OCI-LY7 (cell line): Measurements from ENCODE around the gene PRRX2. TPM values are rescaled to one million over a fixed set of nuclear protein-coding genes. Genes with fewer than 3 reads are reported as not detected.

Experiments
- BruUV-seq: library from RNA; stranded (reverse); fragments of 400-500 nt; replicated peaks from 2 replicates; lab custom pipeline; 2021; lab: Mats Ljungman, UMichigan
- CTCF ChIA-PET: fragments of 300-600 bp; sonication (Branson Sonifier 250); formaldehyde crosslinking; loops from one replicate; lab custom pipeline; 2022; ENCODE audit warnings: antibody characterized with exemption; ENCODE audit not compliant: unreplicated experiment; lab: Charles Lee
- POLR2A ChIA-PET: fragments of 300-600 bp; sonication (Branson Sonifier 250); formaldehyde crosslinking; loops from one replicate; lab custom pipeline; 2022; ENCODE audit warnings: antibody characterized with exemption; lab: Charles Lee
- DNase-seq: peaks from one replicate; pipeline ENCODE4 v3.0.0-alpha.2; 2015; ENCODE audit warnings: low spot score
- H2AFZ ChIP-seq: fragments of 200-600 bp; sonication (generic), shearing (Covaris generic); 2 replicates; pipeline ENCODE4 v1.6.1; 2014; ENCODE audit warnings: mild to moderate bottlenecking, antibody characterized with exemption, low read length, moderate library complexity
- H3K27ac ChIP-seq: fragments of 200-600 bp; sonication (generic); 2 replicates; pipeline ENCODE4 v1.5.1; 2014; ENCODE audit warnings: mixed run types, low read depth, mild to moderate bottlenecking, moderate library complexity, low read length, inconsistent platforms; ENCODE audit not compliant: poor library complexity, severe bottlenecking
- H3K36me3 ChIP-seq: fragments of 200-600 bp; sonication (generic); 2 replicates; pipeline ENCODE4 v1.6.1; 2014; ENCODE audit warnings: mild to moderate bottlenecking, antibody characterized with exemption, low read length, moderate library complexity, mixed read lengths; ENCODE audit not compliant: insufficient read depth
- H3K4me1 ChIP-seq: fragments of 200-600 bp; sonication (generic); 2 replicates; pipeline ENCODE4 v1.5.1; 2014; ENCODE audit warnings: mild to moderate bottlenecking, low read length; ENCODE audit not compliant: insufficient read depth, poor library complexity, severe bottlenecking
- H3K4me2 ChIP-seq: fragments of 200-600 bp; sonication (generic); 2 replicates; pipeline ENCODE4 v1.6.1; 2014; ENCODE audit warnings: mild to moderate bottlenecking, low read length
- H3K4me3 ChIP-seq: fragments of 200-600 bp; sonication (generic); 2 replicates; pipeline ENCODE4 v1.5.1; 2014; ENCODE audit warnings: mild to moderate bottlenecking, low read depth, low read length; ENCODE audit not compliant: poor library complexity, severe bottlenecking
- H3K79me2 ChIP-seq: fragments of 200-600 bp; sonication (generic); 2 replicates; pipeline ENCODE4 v1.6.1; 2016; ENCODE audit warnings: low read depth, mild to moderate bottlenecking, low read length, moderate library complexity, mixed read lengths; ENCODE audit not compliant: insufficient read depth
- H3K9me2 ChIP-seq: fragments of 200-600 bp; sonication (generic); 2 replicates; pipeline ENCODE4 v1.6.1; 2016; ENCODE audit warnings: mild to moderate bottlenecking, low read length, mixed read lengths; ENCODE audit not compliant: insufficient read depth
- H3K9me3 ChIP-seq: fragments of 200-600 bp; sonication (generic); 2 replicates; pipeline ENCODE4 v1.6.1; 2014; ENCODE audit warnings: mild to moderate bottlenecking, mixed run types, low read length, mixed read lengths
- H4K20me1 ChIP-seq: fragments of 200-600 bp; sonication (generic); 2 replicates; pipeline ENCODE4 v1.6.1; 2014; ENCODE audit warnings: mild to moderate bottlenecking, antibody characterized with exemption, low read length, moderate library complexity, mixed read lengths; ENCODE audit not compliant: insufficient read depth
- EZH2phosphoT487 ChIP-seq: fragments of 200-600 bp; sonication (generic); IDR thresholded peaks from 2 replicates; pipeline ENCODE4 v1.6.1; 2018; ENCODE audit warnings: low read depth, borderline replicate concordance, mild to moderate bottlenecking, mixed run types, antibody characterized with exemption, low read length, moderate library complexity, mixed read lengths
- intact Hi-C: fragments of 100-400 bp; cut with micrococcal nuclease; formaldehyde crosslinking; loops from one replicate; pipeline ENCODE4 v1.10.0; 2022; ENCODE audit not compliant: unreplicated experiment
- total RNA-seq, 2 experiments: library from RNA; depleted of rRNA in 1 of 2; stranded (reverse); fragments of >200 nt in 1 of 2; shearing (Covaris generic) in 1 of 2; gene quantifications; 2 replicates each; pipeline ENCODE4 v1.2.3, GENCODE V29; 2014 to 2022
- TF ChIP-seq, protein P1 (sequence below): fragments of 200-600 bp; sonication (generic); conservative IDR thresholded peaks from 2 replicates; pipeline ENCODE4 v1.5.1; 2014; ENCODE audit warnings: mild to moderate bottlenecking, antibody characterized with exemption, low read length, moderate library complexity, mixed read lengths

The PRRX2 gene
- total RNA-seq, 2 experiments from 2014 or later: not detected

DNA sequence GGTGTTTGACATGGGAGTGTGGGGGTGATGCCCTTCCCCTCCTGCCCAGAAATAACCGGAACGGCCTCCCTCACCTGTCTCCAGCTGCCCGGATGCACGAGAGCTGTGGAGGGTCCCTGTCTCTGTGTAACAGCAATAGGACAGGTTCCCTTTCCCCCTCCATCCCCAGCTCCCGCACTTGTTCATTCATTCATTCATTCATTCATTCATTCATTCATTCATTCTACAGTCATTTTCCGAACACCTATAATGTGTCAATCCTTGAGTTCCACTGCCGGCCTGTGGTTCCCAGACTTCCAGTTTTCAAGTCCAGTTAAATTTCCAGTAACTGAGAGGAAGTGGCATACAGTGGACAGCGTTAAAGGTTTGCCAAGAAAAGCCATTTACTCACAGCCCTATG, 7.3 kb downstream of the PRRX2 start:
- ChIA-PET POLR2A (no interaction called here), CTCF (no interaction called here)
- no TSS peak for BruUV-seq

DNA sequence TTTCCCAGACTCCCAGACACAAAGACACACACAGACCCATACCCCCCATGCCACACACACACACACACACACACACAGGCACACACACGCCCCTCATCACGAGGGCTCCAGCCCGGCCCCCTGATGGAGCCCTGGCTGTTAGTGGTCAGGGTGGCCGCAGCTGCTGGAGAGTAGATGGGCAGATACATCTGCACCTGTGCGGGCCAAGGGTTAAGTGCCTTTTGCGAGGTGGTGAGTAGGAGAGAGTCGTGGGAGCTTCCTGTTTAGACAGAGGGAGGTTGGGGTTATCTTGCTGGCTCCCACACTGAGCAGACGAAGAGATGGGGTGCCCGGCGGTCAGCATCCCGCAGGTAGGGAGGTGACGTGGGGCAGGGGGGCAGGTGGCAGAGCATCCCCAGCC, 8.2 kb downstream of the PRRX2 start:
- Histone ChIP-seq H3K4me2 (no peak overlapping the region), H3K9me3 (no peaks in the 10 kb centered on the region), H3K27ac (no peak overlapping the region), H3K4me3 (no peak overlapping the region), H3K79me2 (no peaks in the 10 kb centered on the region), H2AFZ (no peak overlapping the region), H4K20me1 (no peaks in the 10 kb centered on the region), H3K9me2 (no peaks in the 10 kb centered on the region), H3K36me3 (no peaks in the 10 kb centered on the region), H3K4me1 (no peaks in the 10 kb centered on the region)
- no peak for DNase-seq
- CTCF ChIA-PET: no interaction called here
- TF ChIP-seq EZH2phosphoT487: no peak
- TF ChIP-seq, protein P1, sequence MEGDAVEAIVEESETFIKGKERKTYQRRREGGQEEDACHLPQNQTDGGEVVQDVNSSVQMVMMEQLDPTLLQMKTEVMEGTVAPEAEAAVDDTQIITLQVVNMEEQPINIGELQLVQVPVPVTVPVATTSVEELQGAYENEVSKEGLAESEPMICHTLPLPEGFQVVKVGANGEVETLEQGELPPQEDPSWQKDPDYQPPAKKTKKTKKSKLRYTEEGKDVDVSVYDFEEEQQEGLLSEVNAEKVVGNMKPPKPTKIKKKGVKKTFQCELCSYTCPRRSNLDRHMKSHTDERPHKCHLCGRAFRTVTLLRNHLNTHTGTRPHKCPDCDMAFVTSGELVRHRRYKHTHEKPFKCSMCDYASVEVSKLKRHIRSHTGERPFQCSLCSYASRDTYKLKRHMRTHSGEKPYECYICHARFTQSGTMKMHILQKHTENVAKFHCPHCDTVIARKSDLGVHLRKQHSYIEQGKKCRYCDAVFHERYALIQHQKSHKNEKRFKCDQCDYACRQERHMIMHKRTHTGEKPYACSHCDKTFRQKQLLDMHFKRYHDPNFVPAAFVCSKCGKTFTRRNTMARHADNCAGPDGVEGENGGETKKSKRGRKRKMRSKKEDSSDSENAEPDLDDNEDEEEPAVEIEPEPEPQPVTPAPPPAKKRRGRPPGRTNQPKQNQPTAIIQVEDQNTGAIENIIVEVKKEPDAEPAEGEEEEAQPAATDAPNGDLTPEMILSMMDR: no peak
- no TSS peak for BruUV-seq
- intact Hi-C loops: no loop called here
- POLR2A ChIA-PET: no interaction called here

More for the DNA sequence above, 7.3 kb downstream of the PRRX2 start:
- Histone ChIP-seq H3K27ac (no peak overlapping the region), H3K36me3 (no peaks in the 10 kb centered on the region), H3K4me2 (no peak overlapping the region), H3K79me2 (no peaks in the 10 kb centered on the region), H3K9me3 (no peaks in the 10 kb centered on the region), H4K20me1 (no peaks in the 10 kb centered on the region), H3K4me3 (no peak overlapping the region), H3K9me2 (no peaks in the 10 kb centered on the region), H3K4me1 (no peaks in the 10 kb centered on the region), H2AFZ (no peak overlapping the region)
- intact Hi-C loops: no loop called here
- DNase-seq: no peak
- TF ChIP-seq, protein P1: no peak
- TF ChIP-seq EZH2phosphoT487: no peak

DNA sequence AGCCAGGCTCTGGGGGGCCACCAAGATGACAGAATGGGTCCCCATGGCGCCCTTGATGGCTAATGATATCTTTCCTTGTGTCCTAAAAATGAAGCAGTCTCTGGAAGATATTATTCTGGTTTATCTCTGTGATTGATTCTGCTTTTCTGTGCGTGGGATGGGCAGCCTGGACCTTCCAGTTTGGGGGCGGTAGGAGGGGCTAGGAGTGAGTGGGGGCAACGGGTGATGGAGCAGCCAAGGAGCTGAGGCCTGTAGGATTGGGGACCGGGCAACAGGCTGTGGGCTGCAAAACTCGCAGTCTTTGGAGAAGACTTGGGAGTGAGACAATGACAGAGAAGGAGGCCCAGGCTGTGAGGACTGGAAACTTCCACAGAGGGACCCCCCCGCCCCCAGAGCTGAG, 8.8 kb downstream of the PRRX2 start:
- intact Hi-C loops: no loop called here
- no peaks in the 10 kb centered on the region for H3K9me2 ChIP-seq
- H3K4me3 ChIP-seq: no peak overlapping the region
- no TSS peak for BruUV-seq
- no peaks in the 10 kb centered on the region for H3K36me3 ChIP-seq
- H3K27ac ChIP-seq: no peak overlapping the region
- no peak overlapping the region for H3K4me2 ChIP-seq
- no peaks in the 10 kb centered on the region for H3K9me3 ChIP-seq
- H2AFZ ChIP-seq: no peak overlapping the region
- H3K79me2 ChIP-seq: no peaks in the 10 kb centered on the region
- DNase-seq: no peak
- CTCF ChIA-PET: no interaction called here
- POLR2A ChIA-PET: no interaction called here
- TF ChIP-seq, protein P1: no peak
- TF ChIP-seq EZH2phosphoT487: no peak
- no peaks in the 10 kb centered on the region for H3K4me1 ChIP-seq
- no peaks in the 10 kb centered on the region for H4K20me1 ChIP-seq
